GM12878 (cell line): Measurements from ENCODE around the gene DICER1. TPM values are rescaled to one million over a fixed set of nuclear protein-coding genes. Genes with fewer than 3 reads are reported as not detected.

Experiments
- ATAC-seq: fragments of 200-7000 bp; cut with Tn5 transposase; 3 replicates; pipeline ENCODE4 v1.9.1; 2020; ENCODE audit warnings: mild to moderate bottlenecking, moderate library complexity
- BruUV-seq: library from RNA; stranded (reverse); fragments of 400-500 nt; replicated peaks from 2 replicates; lab custom pipeline; 2021; lab: Mats Ljungman, UMichigan
- CTCF ChIA-PET: fragments of 300-600 bp; sonication (Branson Sonifier 250); formaldehyde crosslinking; extraction: SDS; loops from one replicate; lab custom pipeline; 2021; ENCODE audit warnings: inconsistent platforms; lab: Yijun Ruan, JAX
- POLR2A ChIA-PET: fragments of 350-600 bp; formaldehyde crosslinking; extraction: SDS; loops from one replicate; lab custom pipeline; 2021; ENCODE audit warnings: inconsistent platforms; lab: Charles Lee
- RAD21 ChIA-PET: fragments of 300-600 bp; sonication (Branson Sonifier 250); formaldehyde crosslinking; loops from one replicate; lab custom pipeline; 2023; ENCODE audit warnings: antibody characterized with exemption; ENCODE audit not compliant: unreplicated experiment; lab: Charles Lee
- SMC1A ChIA-PET: fragments of 300-600 bp; sonication (Branson Sonifier 250); formaldehyde crosslinking; loops from one replicate; lab custom pipeline; 2023; ENCODE audit not compliant: unreplicated experiment, uncharacterized antibody; lab: Charles Lee
- DNase-seq: peaks from one replicate; pipeline ENCODE4 v3.0.0-alpha.2; 2011; ENCODE audit warnings: low read depth, low spot score
- FAIRE-seq: peaks from 3 replicates; lab custom pipeline; 2011; peaks lifted over from hg19 to GRCh38; lab: Jason Lieb, UNC
- H2AFZ ChIP-seq: 2 replicates; pipeline ENCODE4 v1.6.0; 2011; ENCODE audit warnings: low read depth, low read length, control low read depth; ENCODE audit not compliant: control insufficient read depth
- H3K27ac ChIP-seq: 2 replicates; pipeline ENCODE4 v1.5.1; 2011; ENCODE audit warnings: control low read depth; ENCODE audit not compliant: control insufficient read depth, insufficient read depth
- H3K27me3 ChIP-seq, 2 experiments: replicated peaks in 1 of 2; 2 replicates each; pipeline versions ENCODE4 v1.6.0 to v1.6.1; 2011; ENCODE audit warnings: low read length in 1 of 2; ENCODE audit not compliant: control insufficient read depth in 2 of 2, insufficient read depth in 2 of 2
- H3K36me3 ChIP-seq, 2 experiments: 2 replicates each; pipeline ENCODE4 v1.5.1; 2011; ENCODE audit warnings: low read length in 1 of 2; ENCODE audit not compliant: control insufficient read depth in 2 of 2, insufficient read depth in 2 of 2
- H3K4me1 ChIP-seq: 2 replicates; pipeline ENCODE4 v1.6.1; 2011; ENCODE audit warnings: mild to moderate bottlenecking, low read length, moderate library complexity, mixed read lengths; ENCODE audit not compliant: control insufficient read depth, insufficient read depth
- H3K4me2 ChIP-seq: 2 replicates; pipeline ENCODE4 v1.6.0; 2011; ENCODE audit warnings: control low read depth; ENCODE audit not compliant: control insufficient read depth, insufficient read depth
- H3K4me3 ChIP-seq: fragments of 200-600 bp; sonication (generic); 2 replicates; pipeline ENCODE4 v1.5.1; 2016
- H3K79me2 ChIP-seq: 2 replicates; pipeline ENCODE4 v1.6.0; 2011; ENCODE audit warnings: low read length; ENCODE audit not compliant: control insufficient read depth, insufficient read depth
- H3K9ac ChIP-seq: 2 replicates; pipeline ENCODE4 v1.8.0; 2011; ENCODE audit warnings: low read length, control low read depth, mixed read lengths; ENCODE audit not compliant: control insufficient read depth, insufficient read depth
- H3K9me3 ChIP-seq: replicated peaks from 3 replicates; pipeline ENCODE4 v1.5.1; 2011; ENCODE audit warnings: mild to moderate bottlenecking, low read length; ENCODE audit not compliant: control insufficient read depth, insufficient read depth
- H4K20me1 ChIP-seq: 2 replicates; pipeline ENCODE4 v1.6.0; 2011; ENCODE audit not compliant: control insufficient read depth, insufficient read depth
- CHD4 ChIP-seq: fragments of 200-600 bp; sonication (generic); IDR thresholded peaks from 2 replicates; pipeline ENCODE4 v1.6.1; 2016; ENCODE audit warnings: mild to moderate bottlenecking
- ESRRA ChIP-seq: IDR thresholded peaks from 2 replicates; pipeline ENCODE4 v1.6.1; 2012; ENCODE audit warnings: mild to moderate bottlenecking, low read length, improper control_type of control experiment
- MYB ChIP-seq: fragments of 150-350 bp; IDR thresholded peaks from 2 replicates; pipeline ENCODE4 v1.6.1; 2014; ENCODE audit warnings: mild to moderate bottlenecking, low read depth, low read length, borderline replicate concordance
- NFYA ChIP-seq: IDR thresholded peaks from 2 replicates; pipeline ENCODE4 v1.6.1; 2011; ENCODE audit warnings: low read depth, mild to moderate bottlenecking, low read length, improper control_type of control experiment, borderline replicate concordance
- POLR2A ChIP-seq: IDR thresholded peaks from 2 replicates; pipeline ENCODE4 v1.6.1; 2011; ENCODE audit warnings: low read depth, mild to moderate bottlenecking, low read length
- POLR2AphosphoS2 ChIP-seq: IDR thresholded peaks from 2 replicates; pipeline ENCODE4 v1.6.1; 2011; ENCODE audit warnings: low read depth, mild to moderate bottlenecking, low read length, improper control_type of control experiment, moderate library complexity
- POLR2AphosphoS5 ChIP-seq: IDR thresholded peaks from 2 replicates; pipeline ENCODE4 v1.6.1; 2011; ENCODE audit warnings: mild to moderate bottlenecking, low read length, inconsistent platforms
- RB1 ChIP-seq: fragments of 450-650 bp; formaldehyde crosslinking; IDR thresholded peaks from 2 replicates; pipeline ENCODE4 v1.6.1; 2017; ENCODE audit warnings: mild to moderate bottlenecking, borderline replicate concordance
- REST ChIP-seq: IDR thresholded peaks from 2 replicates; pipeline ENCODE4 v1.6.1; 2012; ENCODE audit warnings: mild to moderate bottlenecking, low read depth, low read length
- SP1 ChIP-seq: IDR thresholded peaks from one replicate; pipeline ENCODE4 v1.6.1; 2011; ENCODE audit warnings: low read depth, low read length
- SREBF1 ChIP-seq: IDR thresholded peaks from 2 replicates; pipeline ENCODE4 v1.6.1; 2012; ENCODE audit warnings: mild to moderate bottlenecking, low read length
- SUZ12 ChIP-seq: fragments of 200-600 bp; sonication (generic); IDR thresholded peaks from one replicate; pipeline ENCODE4 v1.6.1; 2018; ENCODE audit warnings: antibody characterized with exemption, mild to moderate bottlenecking; ENCODE audit not compliant: unreplicated experiment
- ZNF207 ChIP-seq: fragments of 450-650 bp; IDR thresholded peaks from 2 replicates; pipeline ENCODE4 v1.6.1; 2014; ENCODE audit warnings: antibody characterized with exemption, mild to moderate bottlenecking, borderline replicate concordance
- WGBS: methylation state at CpG from one replicate; pipeline ENCODE4 v1.1.6; 2016; ENCODE audit warnings: low lambda C conversion rate; ENCODE audit not compliant: insufficient replicate concordance, insufficient coverage; ENCODE audit errors: missing lambda C conversion rate; 5-methylcytosine and 5-hydroxymethylcytosine counted together
- in situ Hi-C: fragments of 300-500 bp; cut with MboI; formaldehyde crosslinking; loops from 9 replicates; pipeline ENCODE4 v1.14.3; 2018; ENCODE audit warnings: mixed read lengths
- intact Hi-C: fragments of 100-400 bp; cut with micrococcal nuclease; formaldehyde crosslinking; loops from one replicate; pipeline ENCODE4 v1.14.2; 2022; ENCODE audit not compliant: unreplicated experiment
- polyA plus RNA-seq, 11 experiments: library from polyadenylated mRNA; depleted of rRNA in 4 of 11; unstranded in 6 of 11; stranded (reverse) in 5 of 11; fragments of >200 nt; fragmentation: Nextera tagmentation in 4 of 11; fragmentation: Illumina TruSeq in 1 of 11; extraction: Ambion mirVana in 4 of 11; extraction: Trizol in 1 of 11; gene quantifications; 1 replicate in 1 of 11; 2 replicates in 10 of 11; pipeline versions ENCODE4 v1.2.1 to v1.2.3, GENCODE V29; 2011 to 2016; ENCODE audit warnings: inconsistent platforms in 2 of 11, missing spikeins in 2 of 11, low read depth in 1 of 11
- total RNA-seq, 4 experiments: library from RNA; depleted of rRNA in 3 of 4; stranded (reverse); fragments of >200 nt in 3 of 4; fragmentation: Illumina TruSeq in 1 of 4; extraction: Trizol in 1 of 4; gene quantifications; 2 replicates each; pipeline versions ENCODE4 v1.2.1 to v1.2.3, GENCODE V29; 2013 to 2021
- TF ChIP-seq, protein P1 (sequence below): fragments of 450-650 bp; IDR thresholded peaks from 2 replicates; pipeline ENCODE4 v1.6.1; 2017; ENCODE audit warnings: borderline replicate concordance

DICER1 gene
- total and polyA plus RNA-seq, 10 of the 15 experiments (the other 5 are each of a cell fraction or from before 2014, with no cell fraction given), result 6.8 to 70.8 (median 37.1) TPM

DNA sequence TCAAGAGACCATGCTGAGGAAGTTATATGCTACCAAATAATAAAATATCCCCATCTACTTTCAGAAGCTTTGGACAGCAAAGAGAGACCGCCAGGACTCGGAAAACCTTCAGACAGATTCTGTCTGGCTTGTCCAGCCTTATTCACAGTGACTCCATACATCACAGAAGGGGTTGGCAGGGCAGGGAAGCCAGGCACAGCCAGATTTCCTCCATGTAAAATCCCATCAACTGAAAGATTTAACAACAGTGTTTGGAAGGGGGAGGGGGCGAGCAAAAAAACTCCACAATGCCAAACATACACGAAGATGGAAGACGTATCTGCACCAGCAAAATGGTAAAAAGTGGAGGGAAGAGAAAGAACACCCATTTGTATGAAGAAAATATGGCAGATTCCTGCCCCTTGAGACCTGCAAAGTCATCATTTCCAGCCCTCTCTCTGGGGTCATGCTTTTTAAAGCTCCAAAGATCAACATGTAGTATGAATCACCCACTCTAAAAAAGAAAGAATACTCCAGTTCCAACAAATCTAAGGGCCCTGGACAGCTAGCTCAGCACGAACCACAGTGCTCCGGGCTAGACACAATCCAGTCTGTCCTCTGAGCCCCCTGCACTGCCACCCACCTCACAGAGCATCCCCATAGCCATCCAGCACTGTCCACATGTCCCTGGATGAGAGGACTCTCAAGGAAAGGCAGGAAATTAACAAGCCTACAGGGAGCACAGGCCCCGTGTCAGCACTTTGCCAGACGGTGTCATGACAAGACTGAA lies 116.4 kb downstream of the DICER1 start:
- Histone ChIP-seq H3K4me1 (no peaks in the 10 kb centered on the region), H3K36me3 (no peaks in the 10 kb centered on the region), H3K9ac (no peak overlapping the region), H3K4me3 (no peak overlapping the region), H3K27me3 (peaks cover 0 to 1% of the 10 kb centered on the region in 2 experiments; a peak in 1 of 4 replicates), H3K4me2 (no peak overlapping the region), H4K20me1 (no peaks in the 10 kb centered on the region), H3K79me2 (no peaks in the 10 kb centered on the region), H2AFZ (no peak overlapping the region), H3K9me3 (no peaks in the 10 kb centered on the region), H3K27ac (no peak overlapping the region)
- TF ChIP-seq SUZ12 (no peak), SREBF1 (no peak), ESRRA (no peak), ZNF207 (no peak), MYB (no peak), CHD4 (no peak), SP1 (no peak), NFYA (no peak), RB1 (no peak), REST (no peak), POLR2AphosphoS2 (no peak), POLR2A (no peak), POLR2AphosphoS5 (no peak)
- TF ChIP-seq, protein P1, sequence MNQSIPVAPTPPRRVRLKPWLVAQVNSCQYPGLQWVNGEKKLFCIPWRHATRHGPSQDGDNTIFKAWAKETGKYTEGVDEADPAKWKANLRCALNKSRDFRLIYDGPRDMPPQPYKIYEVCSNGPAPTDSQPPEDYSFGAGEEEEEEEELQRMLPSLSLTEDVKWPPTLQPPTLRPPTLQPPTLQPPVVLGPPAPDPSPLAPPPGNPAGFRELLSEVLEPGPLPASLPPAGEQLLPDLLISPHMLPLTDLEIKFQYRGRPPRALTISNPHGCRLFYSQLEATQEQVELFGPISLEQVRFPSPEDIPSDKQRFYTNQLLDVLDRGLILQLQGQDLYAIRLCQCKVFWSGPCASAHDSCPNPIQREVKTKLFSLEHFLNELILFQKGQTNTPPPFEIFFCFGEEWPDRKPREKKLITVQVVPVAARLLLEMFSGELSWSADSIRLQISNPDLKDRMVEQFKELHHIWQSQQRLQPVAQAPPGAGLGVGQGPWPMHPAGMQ, result no peak
- ATAC-seq, result no peak
- RAD21 ChIA-PET, result no interaction called here
- DNase-seq, result no peak
- in situ Hi-C loops (no loop called here), intact Hi-C loops (no loop called here)
- no TSS peak for BruUV-seq
- SMC1A ChIA-PET, result no interaction called here
- CTCF ChIA-PET, result no interaction called here
- no peak for FAIRE-seq
- WGBS, result 18% methylated on average over 9 of the region's 9 CpGs
- POLR2A ChIA-PET, result no interaction called here
